GM18519 (cell line): ENCODE results near the gene UCP2.
"Not testable (repeated sequence)": the region's sequence is repeated elsewhere in the genome, so short reads cannot be mapped to it uniquely, and the experiment has no call there.

ENCODE experiments used
- ATAC-seq: cut with Tn5 transposase; IDR thresholded peaks from one replicate; pipeline ENCODE4 v1.9.1; 2021; ENCODE audit warnings: mild to moderate bottlenecking, moderate library complexity; ENCODE audit not compliant: unreplicated experiment, low FRiP score

Gene UCP2

GRCh38 chr11:73949246-73949645, 33.4 kb downstream of the UCP2 start:
- no peak for ATAC-seq

GRCh38 chr11:73946798-73947458, 35.7 kb downstream of the UCP2 start:
- no peak for ATAC-seq

GRCh38 chr11:73945396-73945795, 37.2 kb downstream of the UCP2 start:
- ATAC-seq: no peak

GRCh38 chr11:73944901-73945300, 37.7 kb downstream of the UCP2 start:
- no peak for ATAC-seq

GRCh38 chr11:73944085-73944484, 38.6 kb downstream of the UCP2 start:
- no peak for ATAC-seq

GRCh38 chr11:73942010-73942409, 40.6 kb downstream of the UCP2 start:
- no peak for ATAC-seq

GRCh38 chr11:73940801-73941570, 41.7 kb downstream of the UCP2 start:
- ATAC-seq: no peak

- ATAC-seq: no peak
Measured at GRCh38 chr11:73939096-73939495, 43.5 kb downstream of the UCP2 start.

- ATAC-seq: not testable (repeated sequence)
Measured at GRCh38 chr11:73936047-73936446, 46.6 kb downstream of the UCP2 start.

- ATAC-seq: no peak
Measured at GRCh38 chr11:73932781-73933180, 49.9 kb downstream of the UCP2 start.

- ATAC-seq: no peak
Measured at GRCh38 chr11:73931951-73932350, 50.7 kb downstream of the UCP2 start.

- no peak for ATAC-seq
Measured at GRCh38 chr11:73931039-73931645, 51.5 kb downstream of the UCP2 start.

- no peak for ATAC-seq
Measured at GRCh38 chr11:73929388-73929787, 53.3 kb downstream of the UCP2 start.
